NCI-H69 (cell line): ENCODE results near the gene ODAPH.
"Not testable (repeated sequence)": the region's sequence is repeated elsewhere in the genome, so short reads cannot be mapped to it uniquely, and the experiment has no call there.

Experiments
- DNase-seq: peaks from one replicate; lab custom pipeline; 2025; lab: John Stamatoyannopoulos, UW

The ODAPH gene, protein sequence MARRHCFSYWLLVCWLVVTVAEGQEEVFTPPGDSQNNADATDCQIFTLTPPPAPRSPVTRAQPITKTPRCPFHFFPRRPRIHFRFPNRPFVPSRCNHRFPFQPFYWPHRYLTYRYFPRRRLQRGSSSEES

DNA sequence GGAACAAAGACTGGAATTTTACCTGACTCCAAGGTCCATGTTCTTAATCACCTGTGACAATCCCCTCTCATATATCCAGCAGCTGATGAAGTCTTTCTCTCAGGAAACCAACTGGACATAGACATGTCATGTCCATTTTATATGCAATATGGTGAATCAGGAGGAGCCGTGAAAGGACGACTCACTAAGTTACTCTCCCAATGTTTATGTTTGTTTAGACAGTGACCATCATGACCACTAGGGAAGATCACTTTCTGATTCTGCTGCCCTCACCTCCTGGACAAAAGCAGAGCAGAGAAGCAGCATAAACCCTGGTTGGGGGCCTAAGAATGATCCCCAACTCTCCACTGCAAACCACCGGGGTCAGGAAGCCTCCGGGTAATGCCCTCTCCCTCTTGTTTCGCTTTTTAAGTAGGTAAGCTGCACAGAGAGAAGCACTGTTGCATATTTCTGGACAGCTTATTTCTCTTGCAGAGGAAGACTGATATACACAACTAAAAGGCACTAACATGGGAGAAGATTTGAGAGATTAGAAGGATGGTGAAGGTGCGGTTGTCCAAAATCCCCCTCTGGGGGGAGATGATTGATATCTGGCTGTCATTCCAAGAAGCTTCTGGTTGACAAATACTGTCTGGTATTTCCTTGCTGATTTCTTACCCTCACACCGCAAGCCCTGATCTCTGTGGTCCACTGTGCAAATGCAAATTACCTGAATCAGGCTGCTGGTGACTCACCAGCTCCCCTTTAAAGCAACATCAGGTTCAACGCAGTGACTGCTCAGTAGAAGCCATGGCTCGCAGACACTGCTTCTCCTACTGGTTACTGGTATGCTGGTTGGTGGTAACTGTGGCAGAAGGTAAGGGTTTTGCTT is at the start of gene ODAPH:
Gene ODAPH, plus strand, starts transcription at position 773 of the 871 bp plus-strand sequence. Its CDS starts 17 bp downstream, at position 790.
- DNase-seq = peak; percentile 1

DNA sequence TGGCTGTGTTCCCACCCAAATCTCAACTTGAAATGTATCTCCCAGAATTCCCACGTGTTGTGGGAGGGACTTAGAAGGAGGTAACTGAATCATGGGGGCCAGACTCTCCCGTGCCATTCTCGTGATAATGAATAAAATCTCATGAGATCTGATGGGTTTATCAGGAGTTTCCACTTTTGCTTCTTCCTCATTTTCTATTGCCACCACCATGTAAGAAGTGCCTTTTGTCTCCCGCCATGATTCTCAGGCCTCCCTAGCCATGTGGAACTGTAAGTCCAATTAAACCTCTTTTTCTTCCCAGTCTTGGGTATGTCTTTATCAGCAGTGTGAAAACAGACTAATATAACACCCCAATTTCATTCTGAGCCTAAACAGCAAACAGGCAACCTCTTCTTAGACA is 46.3 kb upstream of the ODAPH start:
- not testable (repeated sequence) for DNase-seq

DNA sequence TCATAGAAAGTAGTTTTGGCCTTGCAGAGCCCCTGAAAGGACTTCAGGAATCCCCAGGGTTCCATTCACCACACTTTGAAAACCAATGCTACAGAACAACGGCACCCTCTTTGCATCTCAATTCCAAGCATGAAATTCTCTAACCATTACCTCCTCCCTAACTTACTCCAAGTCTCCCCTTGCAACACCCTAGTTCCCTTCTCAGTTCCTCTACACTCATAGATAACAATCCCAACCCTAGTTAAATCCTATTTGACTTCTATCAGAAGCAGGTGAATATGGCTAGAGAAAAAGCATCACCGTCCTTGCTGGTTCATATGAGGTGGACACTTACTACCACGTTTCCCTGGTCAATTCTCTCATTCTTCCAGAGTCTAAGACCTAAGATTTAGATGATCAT is 44.0 kb upstream of the ODAPH start:
- DNase-seq = no peak

DNA sequence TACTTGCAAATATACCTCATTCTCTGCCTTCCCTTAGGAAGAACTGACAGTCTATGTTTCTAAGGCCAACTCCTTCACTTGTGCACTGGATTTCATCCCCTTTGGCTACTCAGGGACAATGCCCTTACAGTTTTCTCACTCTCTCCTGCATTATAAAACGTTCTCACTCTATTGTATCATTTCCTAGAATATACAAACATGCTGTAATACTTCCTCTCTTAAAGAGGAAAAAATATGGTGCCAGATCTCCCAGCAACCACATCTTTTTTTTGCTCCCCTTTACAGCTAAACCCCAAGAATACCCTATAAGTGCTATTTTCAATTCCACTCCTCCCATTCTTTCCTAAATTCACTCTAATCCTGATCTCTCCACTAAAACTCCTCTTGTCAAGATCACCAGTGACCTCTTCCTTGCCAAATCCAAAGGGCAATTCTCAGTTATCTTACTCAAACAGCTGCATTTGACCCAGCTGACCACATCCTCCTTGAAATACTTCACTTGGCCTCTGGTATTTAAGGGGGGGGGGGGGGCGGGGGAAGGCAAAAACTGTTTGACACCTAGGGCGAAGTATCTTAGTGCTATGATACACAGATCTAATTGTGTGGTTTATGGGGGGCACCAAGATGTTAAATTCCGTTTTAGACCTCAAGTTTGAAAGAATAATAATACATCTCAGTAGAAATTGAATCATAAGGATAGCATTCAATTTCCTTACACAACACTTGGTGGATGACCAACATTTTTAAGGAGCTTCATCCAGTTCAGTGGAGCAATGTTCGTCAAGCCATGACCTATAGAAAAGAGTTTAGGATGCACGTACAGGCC is 43.3 kb upstream of the ODAPH start:
- no peak for DNase-seq

DNA sequence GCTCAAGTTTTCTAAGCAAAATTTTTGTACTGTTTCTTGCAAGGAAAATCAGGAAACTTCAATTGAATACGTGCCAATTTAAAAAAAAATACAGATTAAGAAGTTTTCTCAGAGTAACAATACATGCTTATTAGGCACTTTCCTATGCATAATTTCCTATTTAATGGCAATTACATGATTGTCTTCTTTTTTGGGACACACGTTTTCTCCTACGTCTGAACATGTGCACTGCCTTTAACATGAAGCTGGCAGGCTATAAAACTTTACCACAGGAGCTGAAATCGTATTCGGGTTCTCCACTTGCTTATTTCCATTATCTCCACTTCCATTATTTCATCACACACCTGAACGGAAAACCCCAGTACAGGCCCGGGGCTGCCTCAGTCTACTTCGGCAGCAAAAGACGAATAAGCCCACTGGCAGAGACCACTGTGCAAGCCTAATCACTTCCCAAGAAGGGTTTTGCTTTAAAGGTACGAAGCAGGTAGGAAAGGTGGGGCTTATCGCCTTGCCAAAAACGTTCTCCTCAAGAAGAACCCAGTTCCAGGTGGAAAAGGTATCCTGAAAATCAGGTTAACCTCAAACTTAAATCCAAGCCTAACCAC is 42.2 kb upstream of the ODAPH start:
- DNase-seq = peak; percentile 35

DNA sequence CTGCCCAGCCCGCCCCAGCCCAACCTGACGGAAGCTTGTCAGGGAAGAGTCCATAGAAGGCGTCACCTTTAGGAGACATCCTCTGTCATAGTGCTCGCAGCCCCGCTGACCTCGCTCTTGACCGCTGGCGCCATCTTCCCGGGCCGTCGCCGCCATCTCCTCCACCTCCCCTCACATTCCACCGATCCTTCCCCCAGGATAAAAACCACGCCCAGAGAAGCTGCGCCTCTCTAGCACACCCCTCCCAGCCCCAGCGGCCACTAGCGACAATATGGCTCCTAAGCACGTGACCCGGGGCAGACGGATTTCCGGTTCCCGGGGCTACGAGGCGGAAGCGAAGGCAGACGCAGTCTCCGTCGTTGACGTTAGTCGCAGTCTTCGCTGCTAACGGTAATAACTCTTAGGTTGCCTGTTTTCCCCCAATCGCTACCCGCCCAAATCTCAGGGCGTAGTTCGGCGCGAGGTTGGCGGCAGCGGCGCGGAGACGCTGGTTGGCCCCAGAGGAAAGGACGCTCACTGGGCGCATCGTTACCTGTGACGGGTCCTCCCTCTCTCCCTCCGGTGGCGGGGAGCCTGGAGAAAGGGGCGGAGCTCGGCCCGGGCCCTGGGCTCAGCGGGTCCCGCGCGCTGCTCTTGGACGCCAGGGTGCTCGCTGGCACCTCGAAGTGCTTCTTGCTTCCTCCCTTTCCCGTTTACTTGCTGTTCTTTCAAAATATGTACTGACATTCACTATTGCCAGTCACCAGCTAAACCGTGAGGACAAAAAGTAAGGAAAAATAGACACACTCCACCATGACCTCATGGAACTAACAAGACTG is 41.5 kb upstream of the ODAPH start, which contains the start of the genes RCHY1 and THAP6:
Gene RCHY1, minus strand, starts transcription at position 273 of the 818 bp plus-strand sequence. Its CDS starts 117 bp downstream, at position 156.
Gene THAP6, plus strand, starts transcription at position 343 of the 818 bp plus-strand sequence. CDS start 980 bp downstream, outside the sequence.
- peak; percentile 96 for DNase-seq

DNA sequence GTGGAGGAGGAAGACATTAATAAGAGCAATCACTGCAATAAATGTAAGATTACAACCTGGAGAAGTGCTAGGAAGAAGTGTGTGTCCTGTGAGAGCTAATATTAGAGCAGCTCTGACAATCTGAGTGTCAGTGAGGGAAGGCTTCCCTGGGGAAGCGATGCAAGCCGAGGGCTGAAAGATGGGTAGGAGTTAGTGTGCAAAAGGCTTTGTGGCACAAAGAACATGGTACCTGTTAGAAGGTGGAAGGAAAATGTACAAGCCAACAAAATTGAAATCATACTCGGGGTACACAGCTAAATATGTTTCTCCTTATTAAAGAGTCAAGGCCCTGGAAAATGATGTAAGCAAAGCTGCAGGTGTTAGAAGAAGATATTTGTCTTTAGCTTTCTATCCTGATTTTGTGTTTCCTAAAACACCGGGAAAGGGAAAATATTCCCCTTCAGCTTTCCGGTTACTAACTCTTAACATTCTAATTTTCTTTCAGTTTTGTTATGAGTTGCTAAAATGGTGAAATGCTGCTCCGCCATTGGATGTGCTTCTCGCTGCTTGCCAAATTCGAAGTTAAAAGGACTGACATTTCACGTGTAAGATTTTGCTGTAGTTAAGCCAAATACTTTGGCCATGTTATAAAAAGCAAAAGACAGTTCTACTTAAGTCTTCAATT is 40.8 kb upstream of the ODAPH start:
- peak; percentile 36 for DNase-seq

DNA sequence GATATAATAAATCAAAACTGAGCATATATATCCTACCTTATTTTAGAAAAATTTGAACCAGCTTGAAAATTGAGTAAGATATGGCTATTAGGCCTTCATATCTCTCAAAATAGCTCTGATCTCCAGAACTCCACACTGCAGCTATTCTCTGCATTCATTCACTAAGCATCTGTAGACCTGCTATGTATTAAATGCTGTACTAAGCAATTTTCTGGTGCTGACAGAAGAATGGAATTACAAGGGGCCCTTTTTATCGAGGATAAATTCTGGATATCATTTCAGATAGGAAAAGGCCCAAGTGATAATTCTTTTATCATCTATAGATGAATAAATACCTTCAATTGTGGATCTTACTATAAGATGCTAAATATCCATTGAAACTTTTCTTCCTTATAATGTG is 39.7 kb upstream of the ODAPH start:
- no peak for DNase-seq

DNA sequence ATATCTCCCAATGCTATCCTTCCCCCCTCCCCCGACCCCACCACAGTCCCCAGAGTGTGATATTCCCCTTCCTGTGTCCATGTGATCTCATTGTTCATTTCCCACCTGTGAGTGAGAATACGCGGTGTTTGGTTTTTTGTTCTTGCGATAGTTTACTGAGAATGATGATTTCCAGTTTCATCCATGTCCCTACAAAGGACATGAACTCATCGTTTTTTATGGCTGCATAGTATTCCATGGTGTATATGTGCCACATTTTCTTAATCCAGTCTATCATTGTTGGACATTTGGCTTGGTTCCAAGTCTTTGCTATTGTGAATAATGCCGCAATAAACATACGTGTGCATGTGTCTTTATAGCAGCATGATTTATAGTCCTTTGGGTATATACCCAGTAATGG is 36.4 kb upstream of the ODAPH start:
- not testable (repeated sequence) for DNase-seq

DNA sequence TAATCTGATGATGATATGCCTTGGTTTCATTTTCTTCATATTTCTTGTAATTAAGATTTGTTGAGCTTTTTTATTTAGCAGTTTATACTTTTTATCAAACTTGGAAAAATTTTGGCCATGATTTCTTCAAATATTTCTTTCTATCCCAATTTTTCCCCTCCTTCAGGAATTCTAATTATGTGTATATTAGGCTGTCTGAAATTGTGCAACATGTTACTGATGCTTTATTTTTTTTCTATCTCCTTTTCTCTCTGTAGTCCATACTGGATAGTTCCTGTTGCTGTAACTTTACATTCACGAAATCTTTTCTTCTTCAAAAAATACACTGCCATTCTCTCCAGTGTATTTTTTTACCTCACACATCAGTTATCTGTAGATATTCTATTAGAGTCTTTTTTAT is 30.8 kb upstream of the ODAPH start:
- no peak for DNase-seq

DNA sequence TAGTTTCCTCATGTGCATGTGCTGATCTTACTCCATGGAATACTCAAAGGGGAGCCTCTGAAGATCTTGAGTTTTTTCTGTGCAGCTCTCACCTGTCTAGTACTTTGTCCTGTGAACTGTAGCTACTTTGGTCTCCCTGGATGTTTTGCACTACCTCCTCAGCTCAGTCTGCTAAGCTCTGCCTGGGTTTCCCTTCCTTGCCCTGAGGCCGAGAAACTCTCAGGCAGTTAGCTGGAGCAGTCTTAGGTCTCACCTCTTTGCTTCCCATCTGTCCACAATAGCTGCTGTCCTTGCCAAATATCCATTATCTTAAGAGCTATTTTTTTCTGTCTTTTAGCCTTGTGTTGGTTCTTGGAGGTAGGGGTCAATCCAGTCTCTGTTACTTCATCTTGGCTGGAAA is 30.0 kb upstream of the ODAPH start:
- DNase-seq = peak; percentile 1

DNA sequence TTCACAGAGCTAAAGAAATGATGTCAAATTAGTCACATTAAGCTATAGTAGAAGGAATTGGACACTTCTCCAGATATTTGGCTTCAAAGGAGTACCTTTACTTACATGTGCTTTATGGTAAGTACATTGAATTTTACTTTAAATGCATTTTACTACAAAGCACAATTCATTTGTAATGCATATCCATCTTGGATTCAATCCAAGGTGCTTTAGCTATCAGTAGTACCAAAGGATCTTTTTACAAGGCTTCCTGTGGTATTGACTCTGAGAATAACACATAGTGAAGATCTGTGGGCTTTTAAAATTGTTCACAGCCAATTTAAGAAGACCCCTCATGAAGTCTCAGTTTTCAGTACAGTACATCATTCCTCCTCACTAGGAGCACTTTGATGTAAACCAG is 28.4 kb upstream of the ODAPH start:
- DNase-seq = no peak

DNA sequence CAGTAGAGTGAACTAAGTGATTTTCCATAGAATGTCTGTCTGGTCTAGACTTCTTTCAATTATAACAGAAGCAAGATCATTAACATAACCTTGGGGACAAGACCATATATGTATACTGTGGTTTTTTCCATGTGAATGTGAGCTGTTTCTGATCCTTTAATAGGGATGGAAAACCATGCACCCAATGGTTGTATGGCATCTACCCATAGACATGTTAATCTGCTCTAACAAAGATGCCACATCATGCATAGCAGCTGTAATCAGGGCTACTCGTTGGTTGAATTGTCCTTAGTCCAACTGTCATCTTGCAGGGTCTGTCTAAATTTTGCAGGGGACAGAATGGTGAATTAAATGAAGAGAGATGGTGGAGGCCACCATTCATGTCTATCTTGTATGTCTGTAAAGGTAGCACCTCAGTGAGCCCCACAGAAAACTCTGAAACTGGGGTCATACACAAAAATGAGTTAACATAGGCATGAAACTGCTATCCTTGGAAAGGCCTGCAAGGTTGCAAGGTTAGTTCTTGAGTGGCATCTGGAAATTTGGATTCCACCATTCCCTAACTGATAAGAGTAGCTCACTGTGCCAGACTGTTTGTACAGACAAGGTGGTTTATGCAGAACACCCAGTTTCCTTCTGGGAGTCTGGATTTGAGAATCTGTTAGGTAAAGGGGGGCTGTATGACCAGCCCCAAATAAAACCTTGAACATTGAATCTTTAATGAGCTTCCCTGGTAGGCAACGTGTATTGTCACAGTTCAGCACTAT is 25.1 kb upstream of the ODAPH start:
- no peak for DNase-seq

DNA sequence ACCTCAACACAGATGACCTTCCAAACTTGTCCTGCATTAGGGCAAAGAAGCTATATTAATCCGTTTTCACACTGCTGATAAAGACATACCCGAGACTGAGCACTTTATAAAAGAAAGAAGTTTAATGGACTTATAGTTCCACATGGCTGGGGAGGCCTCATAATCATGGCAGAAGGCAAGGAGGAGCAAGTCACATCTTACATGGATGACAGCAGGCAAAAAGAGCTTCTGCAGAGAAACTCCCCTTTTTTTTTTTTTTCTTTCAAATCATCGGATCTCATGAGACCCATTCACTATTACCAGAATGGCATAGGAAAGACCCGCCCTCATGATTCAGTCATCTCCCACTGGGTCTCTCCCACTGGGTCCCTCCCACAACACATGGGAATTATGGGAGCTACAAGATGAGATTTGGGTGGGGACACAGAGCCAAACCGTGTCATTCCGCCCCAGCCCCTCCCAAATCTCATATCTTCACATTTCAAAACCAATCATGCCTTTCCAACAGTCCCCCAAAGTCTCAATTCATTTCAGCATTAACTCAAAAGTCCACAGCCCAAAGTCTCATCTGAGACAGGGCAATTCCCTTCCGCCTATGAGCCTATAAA is 24.2 kb upstream of the ODAPH start:
- DNase-seq = not testable (repeated sequence)

DNA sequence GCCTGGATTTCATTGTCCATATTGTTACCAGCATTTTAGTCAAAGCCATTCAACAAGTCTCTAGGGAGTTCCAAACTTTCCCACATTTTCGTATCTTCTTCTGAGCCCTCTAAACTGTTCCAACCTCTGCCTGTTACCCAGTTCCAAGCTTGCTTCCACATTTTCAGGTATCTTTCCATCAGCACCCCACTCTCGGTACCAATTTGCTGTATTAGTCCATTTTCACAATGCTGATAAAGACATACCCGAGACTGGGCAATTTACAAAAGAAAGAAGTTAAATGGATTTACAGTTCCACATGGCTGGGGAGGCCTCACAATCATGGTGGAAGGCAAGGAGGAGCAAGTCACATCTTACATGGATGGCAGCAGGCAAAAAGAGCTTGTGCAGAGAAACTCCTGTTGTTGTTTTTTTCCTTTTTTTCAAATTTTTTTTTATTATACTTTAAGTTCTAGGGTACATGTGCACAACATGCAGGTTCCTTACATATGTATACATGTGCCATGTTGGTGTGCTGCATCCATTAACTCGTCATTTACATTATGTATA is 22.5 kb upstream of the ODAPH start:
- not testable (repeated sequence) for DNase-seq

DNA sequence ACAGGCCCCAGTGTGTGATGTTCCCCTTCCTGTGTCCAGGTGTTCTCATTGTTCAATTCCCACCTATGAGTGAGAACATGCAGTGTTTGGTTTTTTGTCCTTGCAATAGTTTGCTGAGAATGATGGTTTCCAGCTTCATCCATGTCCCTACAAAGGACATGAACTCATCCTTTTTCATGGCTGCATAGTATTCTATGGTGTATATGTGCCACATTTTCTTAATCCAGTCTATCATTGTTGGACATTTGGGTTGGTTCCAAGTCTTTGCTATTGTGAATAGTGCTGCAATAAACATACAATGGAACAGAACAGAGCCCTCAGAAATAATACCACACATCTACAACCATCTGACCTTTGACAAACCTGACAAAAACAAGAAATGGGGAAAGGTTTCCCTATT is 21.9 kb upstream of the ODAPH start:
- not testable (repeated sequence) for DNase-seq

DNA sequence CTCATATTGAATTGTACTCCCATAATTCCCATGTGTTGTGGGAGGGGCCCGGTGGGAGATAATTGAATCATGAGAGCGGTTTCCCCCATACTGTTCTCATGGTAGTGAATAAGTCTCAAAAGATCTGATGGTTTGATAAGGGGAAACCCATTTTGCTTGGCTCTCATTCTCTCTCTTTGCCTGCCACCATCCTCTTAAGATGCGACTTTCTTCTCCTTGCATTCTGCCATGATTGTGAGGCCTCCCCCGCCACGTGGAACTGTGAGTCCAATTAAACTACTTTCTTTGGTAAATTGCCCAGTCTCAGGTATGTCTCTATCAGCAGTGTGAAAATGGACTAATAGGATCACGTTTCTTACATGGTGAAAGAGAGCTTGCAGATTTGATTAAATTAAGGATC is 18.6 kb upstream of the ODAPH start:
- DNase-seq = not testable (repeated sequence)

DNA sequence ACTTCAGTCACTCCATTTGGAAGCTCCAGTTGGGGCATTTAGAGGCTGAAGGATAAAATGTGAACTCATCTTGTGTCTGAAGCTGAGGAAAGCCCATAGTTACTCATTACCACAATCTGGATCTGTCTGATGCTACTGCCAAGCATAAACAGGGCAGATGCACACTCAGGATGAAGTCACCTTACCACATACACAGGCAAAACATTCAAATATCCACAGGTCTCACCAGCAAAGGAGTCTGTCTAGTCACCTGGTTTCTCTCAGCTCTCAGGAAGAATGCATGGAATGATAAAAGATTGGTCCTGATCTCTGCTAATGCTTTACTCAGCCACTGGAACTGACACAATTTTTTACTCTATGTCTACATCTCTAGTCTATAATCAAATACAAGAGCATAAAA is 13.0 kb upstream of the ODAPH start:
- no peak for DNase-seq

DNA sequence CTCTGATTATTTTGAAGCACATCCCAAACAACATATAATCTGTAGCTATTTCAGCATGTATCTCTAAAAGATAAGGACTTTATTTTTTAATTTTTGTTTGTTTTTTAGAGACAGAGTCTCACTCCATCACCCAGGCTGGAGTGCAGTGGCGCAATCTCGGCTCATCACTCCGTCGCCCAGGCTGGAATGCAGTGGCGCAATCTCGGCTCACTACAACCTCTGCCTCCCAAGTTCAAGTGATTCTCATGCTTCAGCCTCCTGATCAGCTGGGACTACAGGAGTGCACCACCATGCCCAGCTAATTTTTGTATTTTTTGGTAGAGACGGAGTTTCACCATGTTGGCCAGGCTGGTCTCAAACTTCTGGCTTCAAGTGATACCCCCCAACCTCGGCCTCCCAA is 11.6 kb upstream of the ODAPH start:
- DNase-seq = not testable (repeated sequence)
